GM18498 (cell line): Measurements from ENCODE around the gene ZNF593OS.

Source experiments
- ATAC-seq: cut with Tn5 transposase; IDR thresholded peaks from one replicate; pipeline ENCODE4 v1.9.1; 2021; ENCODE audit warnings: mild to moderate bottlenecking, moderate library complexity; ENCODE audit not compliant: unreplicated experiment

The ZNF593OS gene

GRCh38 chr1:26160527-26161414 lies 10.9 kb downstream of the ZNF593OS start:
- no peak for ATAC-seq

GRCh38 chr1:26159743-26160039 lies 11.9 kb downstream of the ZNF593OS start:
- ATAC-seq: no peak

DNA sequence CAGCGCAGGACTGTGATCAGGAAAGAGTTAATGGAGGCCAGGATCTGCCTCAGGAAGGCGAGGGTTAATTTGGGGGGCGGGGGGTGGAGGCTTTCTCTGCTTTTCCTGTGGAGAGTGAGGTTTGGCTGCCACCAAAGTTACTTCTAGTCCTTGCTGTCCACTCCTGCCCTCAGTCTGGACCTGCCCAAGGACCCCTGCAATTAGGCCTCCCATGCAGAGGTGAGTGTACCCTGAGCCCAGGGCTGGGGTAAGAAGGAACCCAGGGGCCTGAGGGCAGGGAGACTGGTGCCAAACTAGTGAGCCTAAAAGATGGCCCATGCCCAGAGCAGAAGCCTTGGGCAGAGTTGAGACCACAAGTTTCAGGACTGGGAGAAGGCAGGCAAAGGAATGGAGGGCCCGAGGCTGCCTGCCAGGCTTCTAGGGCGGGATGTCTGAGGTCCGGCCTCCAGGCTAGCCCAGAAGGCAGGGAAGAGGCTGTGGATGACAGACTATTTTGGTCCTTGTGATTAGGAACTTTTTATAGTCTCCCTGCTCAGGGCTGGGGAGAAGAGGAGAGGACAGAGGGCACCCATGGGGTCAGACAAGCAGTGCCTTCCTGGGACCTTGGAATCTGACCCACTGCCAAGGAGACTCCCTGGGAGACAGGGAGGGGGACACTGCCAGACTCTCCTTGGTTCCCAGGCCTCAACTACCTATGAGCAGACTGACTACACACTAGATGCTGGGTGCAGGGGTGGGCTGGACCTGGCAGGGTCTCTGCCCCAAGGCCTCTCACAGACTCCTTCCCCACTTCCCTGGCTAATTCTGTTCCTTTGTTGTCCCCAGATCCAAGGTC lies 12.5 kb downstream of the ZNF593OS start, which contains the start of gene FAM110D:
TSS of gene FAM110D (plus strand) at position 172 of the 835 bp plus-strand sequence. CDS start 2,213 bp downstream, outside the sequence.
- no peak for ATAC-seq

DNA sequence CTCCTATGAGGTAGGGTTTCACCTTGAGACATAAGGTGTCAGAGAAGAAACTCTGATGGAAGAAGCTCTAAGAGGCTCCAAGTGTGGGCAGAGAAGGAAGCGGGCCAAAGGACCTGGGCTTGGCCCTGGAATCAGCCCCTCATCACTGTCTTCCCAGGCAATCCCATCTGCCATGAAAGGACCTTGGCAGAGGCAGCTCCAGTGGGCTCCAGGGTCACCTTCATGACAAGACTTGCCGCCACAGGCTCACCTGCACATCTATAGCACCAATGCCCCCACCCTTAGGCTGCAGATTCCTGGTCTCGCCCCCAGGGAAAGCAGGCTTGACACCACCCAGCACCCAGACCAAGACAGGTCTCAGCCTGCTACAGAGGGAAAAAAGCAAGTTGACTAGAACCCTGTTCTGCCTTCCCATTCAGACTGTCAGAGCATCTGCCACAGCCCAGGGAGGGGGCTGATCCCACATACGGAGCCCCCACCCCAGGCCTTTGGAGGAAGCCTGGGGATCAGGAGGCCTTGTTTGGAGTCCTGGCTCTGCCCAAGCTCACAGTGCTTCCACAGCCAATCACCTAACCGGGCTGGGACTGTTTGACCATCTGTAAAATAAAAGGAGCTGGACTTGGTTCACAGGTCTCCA lies 13.2 kb downstream of the ZNF593OS start:
- no peak for ATAC-seq

GRCh38 chr1:26156285-26157038 lies 15.2 kb downstream of the ZNF593OS start:
- no peak for ATAC-seq

GRCh38 chr1:26155370-26156284 lies 16.0 kb downstream of the ZNF593OS start:
- ATAC-seq: no peak

DNA sequence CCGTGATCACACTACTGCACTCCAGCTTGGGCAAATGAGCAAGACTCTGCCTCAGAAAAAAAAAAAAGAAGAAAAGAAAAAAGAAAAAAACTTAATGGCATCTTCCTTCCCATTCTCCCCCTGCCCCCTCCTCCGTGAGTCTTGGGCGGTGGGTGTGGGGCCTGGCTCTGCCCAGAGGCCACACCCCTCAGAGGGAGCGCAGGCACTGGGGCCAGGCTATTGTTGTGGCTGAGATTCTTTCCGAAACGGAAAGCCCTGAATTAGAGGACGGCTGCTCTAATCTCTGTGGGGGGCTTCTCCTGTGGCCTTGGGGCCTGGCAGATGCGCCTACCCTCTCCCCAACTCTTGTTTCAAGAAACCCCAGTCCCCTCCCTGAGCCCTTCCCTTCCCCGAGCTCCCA lies 16.9 kb downstream of the ZNF593OS start:
- ATAC-seq: no peak

GRCh38 chr1:26153966-26154532 lies 17.6 kb downstream of the ZNF593OS start:
- no peak for ATAC-seq

DNA sequence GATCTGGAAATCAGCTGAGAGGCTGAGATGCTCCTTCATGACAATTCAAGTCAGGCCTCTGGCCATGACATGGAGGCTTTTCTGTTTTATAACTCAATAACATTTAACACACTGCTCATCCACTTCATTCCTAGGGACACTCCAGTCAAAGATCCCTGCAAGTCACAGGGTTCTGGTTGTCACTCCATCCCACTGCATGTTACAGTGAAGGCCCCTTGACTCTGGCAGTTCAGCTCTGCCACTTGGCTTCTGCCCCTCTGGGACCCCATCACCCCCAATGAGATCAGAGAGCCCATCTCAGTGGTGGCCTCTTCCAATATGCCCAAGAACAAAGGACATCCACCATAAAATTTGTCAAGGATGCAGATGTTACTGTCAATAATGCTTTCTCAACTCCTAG lies 22.7 kb downstream of the ZNF593OS start:
- ATAC-seq: no peak

DNA sequence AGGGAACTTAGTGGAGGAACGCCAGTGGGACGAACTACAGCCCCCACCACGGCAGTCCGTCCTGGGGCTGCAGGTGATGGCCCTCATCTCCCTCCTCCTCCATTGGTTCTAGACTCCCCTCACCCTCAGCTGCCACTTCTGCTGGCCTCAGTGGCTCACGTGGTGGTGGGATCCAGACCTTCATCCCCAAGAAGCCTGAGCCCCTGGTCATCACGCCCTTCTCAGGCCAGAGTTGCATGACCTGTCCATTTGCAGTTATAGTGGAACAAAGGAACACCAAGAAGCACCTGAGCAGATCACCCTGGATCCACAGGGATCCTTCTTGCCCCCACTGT lies 25.7 kb downstream of the ZNF593OS start:
- no peak for ATAC-seq

DNA sequence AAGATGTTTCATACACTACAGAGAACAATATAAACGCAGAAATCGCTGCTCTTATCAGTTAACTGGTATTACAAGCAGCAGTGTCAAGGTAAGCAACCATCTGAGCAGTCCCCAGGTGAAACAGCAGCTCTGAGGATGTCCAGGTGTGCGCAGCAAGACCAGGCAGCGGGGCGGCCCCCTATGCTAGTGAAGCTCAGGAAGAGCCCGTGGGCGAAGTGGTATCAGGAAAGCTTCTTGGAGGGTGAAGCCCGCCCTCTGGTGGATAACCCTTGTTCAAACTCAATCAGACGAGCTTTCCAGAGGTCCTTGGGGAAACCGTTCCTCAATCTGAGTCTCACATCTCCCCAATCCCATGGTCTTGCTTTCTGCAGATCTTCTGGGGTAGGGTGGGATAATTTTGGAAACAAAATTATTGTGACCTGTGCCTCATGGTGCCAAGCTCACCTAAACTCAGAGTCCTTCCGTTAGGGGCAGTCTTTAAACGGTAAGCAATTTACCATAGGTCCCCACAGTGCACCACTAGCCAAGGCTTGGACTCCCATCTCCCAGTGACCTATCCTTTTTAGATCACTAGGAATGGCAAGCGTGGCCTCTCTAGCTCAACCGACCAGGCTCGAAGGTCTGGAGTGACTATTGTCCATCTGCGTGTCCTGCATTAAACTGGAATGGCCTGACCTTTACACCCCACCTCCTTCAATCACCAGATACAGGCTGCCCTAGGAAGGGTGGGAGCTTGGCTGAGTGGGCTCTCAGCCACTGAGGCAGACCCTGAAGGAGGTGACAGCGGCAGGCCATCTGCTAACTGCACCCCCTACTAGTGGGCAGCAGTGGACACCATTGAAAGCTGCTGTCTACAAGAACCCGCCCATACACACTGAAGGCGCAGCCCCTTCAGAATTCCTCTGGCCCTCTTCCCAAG lies 26.3 kb downstream of the ZNF593OS start:
- no peak for ATAC-seq

DNA sequence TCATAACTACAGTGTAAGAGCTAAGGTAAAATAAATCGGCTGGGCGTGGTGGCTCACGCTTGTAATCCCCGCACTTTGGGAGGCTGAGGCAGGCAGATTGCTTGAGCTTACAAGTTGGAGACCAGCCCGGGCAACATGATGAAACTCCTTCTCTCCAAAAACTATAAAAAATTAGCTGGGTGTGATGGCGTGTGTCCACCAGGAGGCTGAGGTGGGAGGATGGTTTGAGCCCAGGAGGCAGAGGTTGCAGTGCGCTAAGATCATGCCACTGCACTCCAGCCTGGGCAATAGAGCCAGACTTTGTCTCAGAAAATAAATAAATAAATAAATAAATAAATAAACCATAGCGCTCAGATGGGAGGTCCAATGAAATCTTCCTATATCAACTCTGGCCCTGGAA lies 29.5 kb downstream of the ZNF593OS start:
- no peak for ATAC-seq

DNA sequence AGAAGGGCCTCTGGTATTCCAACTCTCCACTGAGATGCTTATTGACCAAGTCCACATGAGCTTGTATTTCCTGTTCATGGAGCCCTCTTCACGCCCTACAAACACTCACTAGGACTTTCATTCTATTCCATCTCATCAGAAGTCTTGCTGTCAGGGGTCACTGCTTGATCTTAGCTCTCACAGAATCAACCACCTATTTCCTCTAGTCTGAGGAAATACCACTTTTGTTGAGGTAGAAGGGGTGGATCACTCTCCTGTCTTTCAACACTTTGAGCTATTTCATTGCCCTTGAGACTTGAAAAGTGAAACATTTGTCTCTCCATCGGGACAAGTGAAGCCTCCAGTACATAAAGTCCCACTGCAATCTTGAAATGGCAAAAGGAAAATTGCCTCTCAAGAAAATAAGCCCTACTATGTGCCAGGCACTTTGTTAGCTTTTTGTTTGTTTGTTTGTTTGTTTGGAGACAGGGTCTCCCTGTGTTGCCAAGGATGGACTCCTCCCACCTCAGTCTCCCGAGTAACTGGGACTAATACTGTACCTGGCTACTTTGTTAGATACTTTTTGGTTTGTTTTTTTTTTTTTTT lies 32.6 kb downstream of the ZNF593OS start:
- no peak for ATAC-seq

DNA sequence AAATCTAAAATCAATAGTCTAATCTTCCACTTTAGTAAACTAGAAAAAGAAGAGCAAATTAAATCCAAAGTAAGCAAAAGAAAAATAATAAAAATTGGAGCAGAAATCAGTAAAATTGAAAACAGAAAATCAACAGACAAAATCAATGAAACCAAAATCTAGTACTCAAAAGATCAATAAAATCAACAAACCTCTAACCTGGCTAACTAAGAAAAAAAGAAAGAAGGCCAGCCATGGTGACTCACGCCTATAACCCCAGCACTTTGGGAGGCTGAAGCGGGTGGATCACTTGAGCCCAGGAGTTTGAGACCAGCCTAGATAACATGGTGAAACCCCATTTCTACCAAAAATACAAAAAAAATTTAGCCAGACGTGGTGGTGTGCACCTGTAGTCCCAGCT lies 37.2 kb downstream of the ZNF593OS start:
- ATAC-seq: no peak

GRCh38 chr1:26132834-26133167 lies 38.8 kb downstream of the ZNF593OS start:
- ATAC-seq: no peak

GRCh38 chr1:26132128-26132833 lies 39.4 kb downstream of the ZNF593OS start:
- no peak for ATAC-seq

GRCh38 chr1:26130695-26131094 lies 40.9 kb downstream of the ZNF593OS start:
- ATAC-seq: no peak

GRCh38 chr1:26129778-26130177 lies 41.9 kb downstream of the ZNF593OS start:
- no peak for ATAC-seq
